Urothelium cell line (cell line): ENCODE measurements around the gene RGL2.

Experiments
- DNase-seq: peaks from one replicate; pipeline ENCODE4 v3.0.0; 2011; ENCODE audit warnings: low spot score, mixed read lengths
- FAIRE-seq: peaks from 2 replicates; lab custom pipeline; 2011; peaks lifted over from hg19 to GRCh38; lab: Jason Lieb, UNC

The RGL2 gene

GRCh38 chr6:33241968-33242367 lies 56.8 kb downstream of the RGL2 start:
- FAIRE-seq (no peak), DNase-seq (no peak)
